COLO668 (cell line): ENCODE data around the gene OXLD1.
"Not testable (repeated sequence)": the region's sequence is repeated elsewhere in the genome, so short reads cannot be mapped to it uniquely, and the experiment has no call there.

Experiments used
- DNase-seq: peaks from one replicate; lab custom pipeline; 2025; ENCODE audit not compliant: unreplicated experiment; lab: John Stamatoyannopoulos, UW

The OXLD1 gene

DNA sequence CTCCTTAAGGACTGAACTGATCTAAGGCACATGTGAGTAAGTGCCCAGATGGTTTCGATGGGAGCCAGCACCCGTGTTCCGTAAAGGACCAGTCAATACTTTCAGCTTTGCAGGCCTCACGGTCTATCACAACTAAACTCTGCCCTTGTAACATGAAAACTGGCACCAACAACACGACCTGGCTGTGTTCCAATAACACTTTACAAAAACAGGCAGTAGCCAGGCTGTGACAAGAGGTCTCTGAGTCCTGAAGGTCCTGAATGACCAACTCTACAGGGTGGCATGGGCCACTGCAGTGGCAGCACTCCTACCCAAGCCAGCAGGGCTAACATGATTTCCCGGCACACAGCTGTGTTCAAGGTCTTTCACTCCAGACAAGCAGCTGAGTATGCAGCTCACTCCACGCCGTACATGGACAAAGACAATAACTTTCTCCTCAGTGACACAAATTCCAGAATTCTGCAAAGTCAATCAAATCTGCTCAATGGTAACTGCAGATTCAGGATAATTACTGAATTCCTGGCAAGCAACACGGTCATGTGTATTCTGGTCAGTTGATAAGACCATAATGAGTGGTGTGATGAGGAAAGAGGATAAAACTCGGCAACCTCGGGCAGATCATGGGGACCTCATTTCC is 44.8 kb downstream of the OXLD1 start:
- DNase-seq = no peak

DNA sequence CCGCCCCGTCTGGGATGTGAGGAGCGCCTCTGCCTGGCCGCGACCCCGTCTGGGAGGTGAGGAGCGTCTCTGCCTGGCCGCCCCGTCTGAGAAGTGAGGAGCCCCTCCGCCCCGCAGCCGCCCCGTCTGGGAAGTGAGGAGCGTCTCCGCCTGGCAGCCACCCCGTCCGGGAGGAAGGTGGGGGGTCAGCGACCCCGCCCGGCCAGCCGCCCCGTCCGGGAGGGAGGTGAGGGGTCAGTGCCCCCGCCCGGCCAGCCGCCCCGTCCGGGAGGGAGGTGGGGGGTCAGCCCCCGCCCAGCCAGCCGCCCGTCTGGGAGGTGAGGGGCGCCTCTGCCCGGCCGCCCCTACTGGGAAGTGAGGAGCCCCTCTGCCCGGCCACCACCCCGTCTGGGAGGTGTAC is 48.1 kb downstream of the OXLD1 start:
- DNase-seq = not testable (repeated sequence)

DNA sequence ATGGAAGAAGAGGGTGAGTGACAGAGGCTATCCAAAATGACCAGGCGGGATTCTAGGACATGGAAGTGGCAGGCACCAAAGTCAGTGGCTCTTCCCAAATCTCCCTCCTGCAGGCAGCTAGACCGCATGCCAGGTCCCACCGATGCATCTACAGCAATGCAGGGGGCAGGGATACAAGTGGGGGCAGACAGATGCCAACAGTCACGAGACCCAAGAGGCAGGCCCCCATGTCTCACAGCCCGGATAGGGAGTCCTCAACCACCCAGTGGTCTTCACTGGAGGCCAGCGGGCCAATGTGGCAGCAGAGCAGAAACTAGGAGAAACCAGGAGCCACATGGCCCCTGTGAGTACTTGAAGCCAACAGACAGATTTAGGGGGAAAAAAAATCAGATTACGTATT is 49.5 kb downstream of the OXLD1 start:
- DNase-seq = no peak

DNA sequence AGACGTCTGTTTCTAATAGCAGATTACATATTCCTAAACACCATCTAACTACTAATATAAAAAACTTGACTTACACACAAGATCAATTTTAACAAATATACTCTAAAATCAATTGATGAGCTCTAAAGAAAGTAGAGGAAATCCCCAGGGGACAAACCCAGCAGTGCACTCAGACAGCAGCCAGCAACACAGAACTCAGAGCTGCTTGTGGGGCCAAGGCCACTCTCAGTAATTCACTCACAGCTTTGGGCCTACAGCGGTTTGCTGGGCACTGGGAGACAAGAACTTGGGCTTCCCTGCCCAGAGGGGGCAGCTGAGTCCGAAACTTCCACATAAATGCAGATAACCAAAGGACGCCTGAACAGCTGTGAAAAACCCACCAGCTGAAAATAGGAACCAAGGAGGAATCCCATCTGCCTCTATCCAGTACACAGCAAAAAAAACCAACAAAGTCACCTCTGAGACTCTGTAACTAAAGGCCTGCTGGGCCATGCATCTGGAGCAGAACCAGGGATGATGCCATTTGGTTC is 50.9 kb downstream of the OXLD1 start:
- DNase-seq = no peak
